HG02885 (cell line): ENCODE data around the gene C8G.

Source experiments
- ATAC-seq: cut with Tn5 transposase; IDR thresholded peaks from one replicate; pipeline ENCODE4 v1.9.1; 2021; ENCODE audit warnings: mild to moderate bottlenecking; ENCODE audit not compliant: unreplicated experiment, poor library complexity

The C8G gene

DNA sequence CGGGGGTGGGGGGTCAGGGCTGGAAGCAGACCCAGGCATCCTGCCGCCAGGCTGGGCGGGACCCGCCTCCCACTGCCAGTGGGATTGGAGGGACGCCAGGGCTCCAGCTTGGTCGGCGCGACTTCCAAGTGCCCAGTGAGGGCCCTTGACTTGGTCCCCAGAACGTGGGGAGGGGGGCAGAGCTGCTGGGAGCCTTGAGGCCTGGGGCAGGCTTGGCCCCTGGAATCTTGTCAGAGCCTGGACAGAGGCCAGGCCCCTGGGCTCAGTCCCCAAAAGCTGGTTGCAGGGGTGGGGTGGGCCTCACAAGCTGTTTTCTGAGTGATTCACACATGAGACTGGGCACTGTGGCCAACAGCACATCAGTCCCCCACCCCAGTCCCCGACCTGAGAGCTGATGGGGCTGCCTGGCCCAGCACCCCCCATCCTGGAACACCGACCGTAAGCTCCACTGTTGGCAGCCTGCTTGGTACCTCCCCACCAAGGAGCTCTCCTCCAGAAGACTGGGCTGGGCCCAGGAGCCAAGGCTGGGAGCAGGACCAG is 50.8 kb downstream of the C8G start:
- ATAC-seq = no peak
